T-cell (primary cell): ENCODE data around the gene PITX3. TPM values are rescaled to one million over a fixed set of nuclear protein-coding genes. Genes with fewer than 3 reads are reported as not detected.

Source experiments
- ATAC-seq, 4 experiments: fragments of 200-7000 bp in 3 of 4; fragments of 150-1000 bp in 1 of 4; cut with Tn5 transposase; replicated peaks in 1 of 4; 1 replicate in 3 of 4; 2 replicates in 1 of 4; pipeline ENCODE4 v1.10.0; 2021; ENCODE audit warnings: moderate library complexity in 3 of 4, mild to moderate bottlenecking in 2 of 4, moderate number of reproducible peaks in 1 of 4
- CTCF ChIA-PET, 2 donors: fragments of 300-600 bp; sonication (Branson Sonifier 250); formaldehyde crosslinking; loops; one replicate each; lab custom pipeline; 2022; ENCODE audit warnings: antibody characterized with exemption in 2 of 2; lab: Charles Lee
- POLR2A ChIA-PET, 2 donors: fragments of 300-600 bp; sonication (Branson Sonifier 250); formaldehyde crosslinking; loops; one replicate each; lab custom pipeline; 2022; ENCODE audit warnings: antibody characterized with exemption in 2 of 2; lab: Charles Lee
- DNase-seq, 35 experiments: peaks; one replicate each; pipeline versions ENCODE4 v3.0.0 to v3.0.0-alpha.2; 2013 to 2023
- H3K27ac ChIP-seq: one replicate; pipeline ENCODE4 v1.5.1; 2013; ENCODE audit warnings: low read length
- H3K27me3 ChIP-seq, 2 experiments: replicated peaks in 1 of 2; 1 replicate in 1 of 2; 2 replicates in 1 of 2; pipeline versions ENCODE4 v1.6.1 to v1.7.0; 2013; ENCODE audit warnings: low read length in 1 of 2, mixed read lengths in 1 of 2; ENCODE audit not compliant: control insufficient read depth in 2 of 2, insufficient read depth in 2 of 2; ENCODE audit errors: extremely low read depth in 1 of 2
- H3K36me3 ChIP-seq, 2 donors: 1 replicate in 1 of 2; 2 replicates in 1 of 2; pipeline versions ENCODE4 v1.6.1 to v1.7.0; 2013; ENCODE audit warnings: low read length in 1 of 2; ENCODE audit not compliant: control insufficient read depth in 2 of 2, insufficient read depth in 1 of 2; ENCODE audit errors: extremely low read depth in 1 of 2
- H3K4me1 ChIP-seq, 2 experiments: 1 replicate in 1 of 2; 2 replicates in 1 of 2; pipeline versions ENCODE4 v1.6.1 to v1.7.0; 2013; ENCODE audit warnings: low read length in 2 of 2, mixed read lengths in 1 of 2; ENCODE audit not compliant: insufficient read depth in 2 of 2, control insufficient read depth in 1 of 2; ENCODE audit errors: extremely low read depth in 1 of 2
- H3K4me3 ChIP-seq, 2 donors: 1 replicate in 1 of 2; 2 replicates in 1 of 2; pipeline versions ENCODE4 v1.5.1 to v1.7.0; 2013; ENCODE audit warnings: mild to moderate bottlenecking in 2 of 2, low read length in 1 of 2, moderate library complexity in 1 of 2; ENCODE audit not compliant: control insufficient read depth in 1 of 2; ENCODE audit errors: extremely low read depth in 1 of 2
- H3K9me3 ChIP-seq: 2 replicates; pipeline ENCODE4 v1.7.0; 2013
- H3K27ac Mint-ChIP-seq, 2 donors: one replicate each; pipeline ENCODE4 v1.8.0; 2020 to 2021; ENCODE audit warnings: mild to moderate bottlenecking in 2 of 2, mixed read lengths in 2 of 2
- H3K27me3 Mint-ChIP-seq, 2 donors: one replicate each; pipeline ENCODE4 v1.8.0; 2021 to 2022; ENCODE audit warnings: mixed read lengths in 2 of 2
- H3K36me3 Mint-ChIP-seq: one replicate; pipeline ENCODE4 v1.8.0; 2021; ENCODE audit warnings: mixed read lengths
- H3K4me1 Mint-ChIP-seq, 3 donors: one replicate each; pipeline ENCODE4 v1.8.0; 2020 to 2022; ENCODE audit warnings: mixed read lengths in 3 of 3, mild to moderate bottlenecking in 1 of 3
- H3K4me3 Mint-ChIP-seq, 3 donors: one replicate each; pipeline ENCODE4 v1.8.0; 2020 to 2022; ENCODE audit warnings: mild to moderate bottlenecking in 3 of 3, mixed read lengths in 3 of 3, moderate library complexity in 3 of 3
- H3K9me3 Mint-ChIP-seq, 3 donors: one replicate each; pipeline ENCODE4 v1.8.0; 2020 to 2022; ENCODE audit warnings: mixed read lengths in 3 of 3
- WGBS: methylation state at CpG from one replicate; pipeline ENCODE4 v1.1.5; 2013; ENCODE audit warnings: missing lambda C conversion rate; ENCODE audit not compliant: insufficient coverage; 5-methylcytosine and 5-hydroxymethylcytosine counted together
- total RNA-seq, 35 experiments: library from RNA in 6 of 35; stranded (reverse) in 6 of 35; fragments of 120-200 nt in 1 of 35; gene quantifications; one replicate each; pipeline versions ENCODE4 v1.2.1 to v1.2.4 and lab custom pipeline; 2013 to 2026

Gene PITX3
- total RNA-seq, 5 donors from 2014 or later (not counting 1 experiment from before 2014, with no cell fraction given), result not detected

DNA sequence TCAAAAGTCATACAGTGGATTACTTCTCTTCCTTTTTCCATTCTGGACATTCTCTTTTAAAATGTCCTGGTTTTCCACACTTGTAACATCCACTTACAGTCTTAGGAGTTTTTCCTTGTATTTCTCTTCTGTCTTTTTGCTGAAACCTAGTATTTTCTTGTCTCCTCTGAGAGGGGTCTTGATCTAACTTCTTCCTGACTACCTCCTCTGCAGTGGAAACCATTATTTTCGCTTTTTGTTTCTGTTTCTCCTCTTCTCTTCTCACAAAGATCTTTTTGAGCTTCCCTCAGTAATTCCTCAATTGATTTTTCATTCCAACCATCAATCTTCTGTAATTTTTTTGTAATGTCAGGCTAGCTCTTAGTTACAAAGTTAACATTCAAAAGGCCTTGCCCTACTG is 38.9 kb downstream of the PITX3 start:
- ATAC-seq (no peak), DNase-seq (no peak)
- ChIA-PET CTCF (no interaction called here), POLR2A (no interaction called here)
- Histone ChIP-seq H3K36me3 (no peaks in the 10 kb centered on the region), H3K27ac (no peak overlapping the region), H3K27me3 (peaks cover 0 to 11% of the 10 kb centered on the region in 2 experiments), H3K4me3 (no peak overlapping the region), H3K9me3 (no peaks in the 10 kb centered on the region), H3K4me1 (no peaks in the 10 kb centered on the region)
- Mint-ChIP-seq H3K27ac (no peak overlapping the region), H3K9me3 (peaks cover 0 to 7% (median 2%) of the 10 kb centered on the region in 3 donors), H3K4me3 (no peak overlapping the region), H3K36me3 (no peaks in the 10 kb centered on the region), H3K27me3 (peaks cover 13 to 14% of the 10 kb centered on the region in 2 donors), H3K4me1 (no peaks in the 10 kb centered on the region)
- WGBS, result no CpG with 5 or more reads among the region's 1 CpG

DNA sequence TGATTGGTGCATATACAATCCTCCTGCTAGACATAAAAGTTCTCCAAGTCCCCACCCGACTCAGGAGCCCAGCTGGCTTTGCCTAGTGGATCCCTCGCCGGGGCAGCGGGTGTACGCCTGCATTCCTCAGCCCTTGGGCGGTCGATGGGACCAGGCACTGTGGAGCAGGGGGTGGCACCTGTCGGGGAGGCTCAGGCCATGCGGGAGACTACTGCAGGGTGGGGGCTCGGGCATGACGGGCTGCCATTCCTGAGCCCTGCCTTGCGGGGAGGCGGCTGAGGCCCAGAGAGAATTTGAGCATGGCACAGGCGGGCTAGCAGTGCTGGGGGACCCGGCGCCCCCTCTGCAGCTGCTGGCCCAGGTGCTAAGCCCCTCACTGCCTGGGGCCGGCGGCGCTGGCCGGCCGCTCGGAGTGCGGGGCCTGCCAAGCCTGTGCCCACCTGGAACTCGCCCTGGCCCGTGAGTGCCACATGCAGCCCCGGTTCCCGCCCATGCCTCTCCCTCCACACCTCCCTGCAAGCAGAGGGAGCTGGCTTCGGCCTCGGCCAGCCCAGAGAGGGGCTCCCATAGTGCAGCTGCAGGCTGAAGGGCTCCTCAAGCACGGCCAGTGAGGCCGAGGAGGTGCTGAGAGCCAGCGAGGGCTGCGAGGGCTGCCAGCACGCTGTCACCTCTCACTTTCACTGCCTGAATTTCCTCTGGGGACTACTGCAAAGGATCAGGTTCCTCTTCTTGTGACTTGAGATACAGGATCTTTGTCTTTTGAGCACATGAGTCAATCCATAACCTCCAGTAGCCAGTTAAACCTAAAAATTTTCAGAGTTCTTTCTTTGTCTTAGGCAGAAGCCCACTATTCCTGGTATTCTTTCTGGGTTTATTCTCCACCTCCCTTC is 40.3 kb downstream of the PITX3 start:
- Histone ChIP-seq H3K27ac (no peak overlapping the region), H3K36me3 (no peaks in the 10 kb centered on the region), H3K27me3 (peaks cover 2 to 9% of the 10 kb centered on the region in 2 experiments), H3K4me3 (no peak overlapping the region), H3K4me1 (no peaks in the 10 kb centered on the region), H3K9me3 (no peaks in the 10 kb centered on the region)
- Mint-ChIP-seq H3K27ac (no peak overlapping the region), H3K27me3 (peaks cover 13 to 14% of the 10 kb centered on the region in 2 donors), H3K4me1 (no peaks in the 10 kb centered on the region), H3K4me3 (no peak overlapping the region), H3K9me3 (peaks cover 0 to 7% (median 2%) of the 10 kb centered on the region in 3 donors), H3K36me3 (no peaks in the 10 kb centered on the region)
- no peak for ATAC-seq
- ChIA-PET CTCF (no interaction called here), POLR2A (interaction anchor here in 1 of 2 donors (0.6 kb wide), 1 partner anchor 57 kb away, joined by 9 read pairs; no protein-coding TSS in a partner anchor)
- no peak for DNase-seq
- 89% methylated on average over 31 of the region's 34 CpGs for WGBS

DNA sequence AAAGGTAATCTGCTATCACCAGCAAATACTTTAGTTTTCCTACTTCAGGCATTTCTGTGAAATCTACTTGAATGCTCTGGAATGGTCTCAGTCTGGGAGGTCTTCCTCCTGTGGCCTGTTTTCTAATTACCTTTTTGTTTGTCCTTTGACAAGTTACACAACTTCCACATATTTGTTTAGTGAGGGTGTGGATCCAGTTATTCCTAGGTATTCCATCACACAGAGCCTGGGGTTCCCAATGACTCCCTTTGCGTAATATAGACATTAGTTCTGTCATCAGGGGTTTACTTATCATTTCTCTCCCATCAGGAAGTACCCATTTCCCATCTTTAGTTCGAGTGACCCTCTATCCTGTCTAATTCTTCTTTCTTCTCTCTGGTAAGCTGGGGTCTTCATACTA is 43.3 kb downstream of the PITX3 start:
- no peaks in the 10 kb centered on the region for H3K9me3 ChIP-seq
- Mint-ChIP-seq H3K4me1 (no peaks in the 10 kb centered on the region), H3K27ac (no peak overlapping the region), H3K27me3 (peaks cover 13 to 14% of the 10 kb centered on the region in 2 donors), H3K36me3 (no peaks in the 10 kb centered on the region), H3K9me3 (no peaks in the 10 kb centered on the region), H3K4me3 (no peak overlapping the region)
- H3K36me3 ChIP-seq, result no peaks in the 10 kb centered on the region
- CTCF ChIA-PET, result no interaction called here
- no peaks in the 10 kb centered on the region for H3K4me1 ChIP-seq
- no peak overlapping the region for H3K4me3 ChIP-seq
- no peak for ATAC-seq
- H3K27ac ChIP-seq, result no peak overlapping the region
- WGBS, result no CpG with 5 or more reads among the region's 2 CpGs
- DNase-seq, result no peak
- POLR2A ChIA-PET, result no interaction called here
- H3K27me3 ChIP-seq, result peaks cover 2 to 4% of the 10 kb centered on the region in 2 experiments

DNA sequence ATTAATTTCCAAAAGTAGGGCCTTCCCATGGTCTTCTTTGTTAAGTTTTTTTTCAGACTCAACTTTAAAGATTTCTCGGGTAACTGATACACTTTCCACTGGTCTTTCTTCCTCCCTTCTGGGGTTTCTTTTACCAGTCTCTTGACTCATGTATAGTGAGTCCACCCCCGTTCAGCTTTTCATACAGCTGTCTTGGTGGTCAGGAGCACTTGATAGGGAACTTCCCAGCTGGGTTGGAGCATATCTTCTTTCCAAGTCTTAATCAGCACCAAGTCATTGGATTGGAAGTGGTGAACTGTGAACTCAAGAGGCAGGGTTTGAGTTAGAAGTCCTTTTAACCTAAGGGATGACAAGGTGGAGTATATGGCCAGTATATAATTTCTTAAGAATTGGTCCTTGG is 44.4 kb downstream of the PITX3 start:
- H3K4me1 Mint-ChIP-seq, result no peaks in the 10 kb centered on the region
- Histone ChIP-seq H3K27ac (no peak overlapping the region), H3K27me3 (peaks cover 2 to 4% of the 10 kb centered on the region in 2 experiments), H3K9me3 (no peaks in the 10 kb centered on the region), H3K36me3 (no peaks in the 10 kb centered on the region), H3K4me3 (no peak overlapping the region), H3K4me1 (no peaks in the 10 kb centered on the region)
- no peak for ATAC-seq
- whole genome bisulfite sequencing, result 0% methylated on average over 1 of the region's 2 CpGs
- peaks cover 0 to 3% (median 0%) of the 10 kb centered on the region in 3 donors for H3K9me3 Mint-ChIP-seq
- ChIA-PET POLR2A (no interaction called here), CTCF (no interaction called here)
- no peak overlapping the region for H3K4me3 Mint-ChIP-seq
- peaks cover 6% of the 10 kb centered on the region in 2 donors for H3K27me3 Mint-ChIP-seq
- H3K36me3 Mint-ChIP-seq, result no peaks in the 10 kb centered on the region
- no peak for DNase-seq
- H3K27ac Mint-ChIP-seq, result no peak overlapping the region

DNA sequence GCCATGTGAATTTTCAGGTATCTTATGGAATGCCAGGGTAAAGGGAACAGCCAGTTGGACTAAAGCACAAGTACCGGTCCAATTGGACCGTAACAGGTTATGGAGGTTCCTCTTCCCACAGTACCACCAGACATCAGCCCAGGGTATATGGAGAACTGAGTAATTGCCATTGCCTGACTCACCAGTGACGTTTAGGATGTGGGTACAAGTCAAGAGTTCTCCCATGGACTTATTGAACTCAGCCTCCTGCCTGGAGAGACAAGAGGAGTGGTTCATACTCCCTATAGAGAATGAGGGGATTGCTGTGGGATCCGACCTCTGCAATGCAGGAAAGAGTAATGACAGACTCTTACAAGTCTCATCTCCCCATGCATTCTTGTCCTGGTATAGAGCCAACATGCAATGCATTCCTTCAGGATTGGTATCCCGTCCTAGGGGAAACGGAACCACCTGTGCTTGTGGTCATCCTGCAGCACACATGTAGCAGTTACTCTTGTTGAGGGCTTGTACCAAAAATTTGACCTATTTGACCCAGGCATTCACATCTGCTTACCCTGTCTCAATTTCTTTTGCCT is 45.9 kb downstream of the PITX3 start:
- Mint-ChIP-seq H3K36me3 (no peaks in the 10 kb centered on the region), H3K27ac (no peak overlapping the region), H3K27me3 (peaks cover 0 to 4% of the 10 kb centered on the region in 2 donors), H3K9me3 (peaks cover 0 to 8% (median 0%) of the 10 kb centered on the region in 3 donors), H3K4me1 (no peaks in the 10 kb centered on the region), H3K4me3 (no peak overlapping the region)
- Histone ChIP-seq H3K36me3 (no peaks in the 10 kb centered on the region), H3K4me1 (no peaks in the 10 kb centered on the region), H3K4me3 (no peak overlapping the region), H3K9me3 (no peaks in the 10 kb centered on the region), H3K27me3 (peaks cover 0 to 2% of the 10 kb centered on the region in 2 experiments), H3K27ac (no peak overlapping the region)
- ChIA-PET CTCF (interaction anchor here in 1 of 2 donors (0.7 kb wide), 1 partner anchor 489 kb away, joined by 6 read pairs; no protein-coding TSS in a partner anchor), POLR2A (no interaction called here)
- 71% methylated on average over 2 of the region's 6 CpGs for whole genome bisulfite sequencing
- no peak for DNase-seq
- ATAC-seq, result no peak

DNA sequence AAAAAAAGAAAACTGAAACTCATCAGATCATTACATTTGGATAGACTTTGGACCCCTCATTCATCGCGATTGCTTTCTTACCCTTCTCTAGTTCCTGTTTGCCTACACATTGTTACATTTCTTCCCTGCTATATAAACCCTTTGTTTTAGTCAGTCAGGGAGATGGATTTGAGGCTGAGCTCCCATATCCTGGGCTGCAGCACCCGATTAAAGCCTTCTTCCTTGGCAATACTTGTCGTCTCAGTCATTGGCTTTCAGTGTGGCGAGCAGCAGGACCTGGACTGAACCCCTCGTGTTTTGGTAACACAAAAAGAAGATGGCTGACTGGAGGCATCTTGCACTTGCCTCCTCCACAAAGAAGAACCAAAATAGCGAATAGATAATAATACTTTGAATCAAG is 49.4 kb downstream of the PITX3 start:
- Histone ChIP-seq H3K4me3 (no peak overlapping the region), H3K36me3 (no peaks in the 10 kb centered on the region), H3K9me3 (no peaks in the 10 kb centered on the region), H3K4me1 (peaks cover 0 to 15% of the 10 kb centered on the region in 2 experiments), H3K27ac (no peak overlapping the region), H3K27me3 (peaks cover 0 to under 1% of the 10 kb centered on the region in 2 experiments)
- Mint-ChIP-seq H3K9me3 (peaks cover 0 to 8% (median 0%) of the 10 kb centered on the region in 3 donors), H3K27ac (no peak overlapping the region), H3K27me3 (no peaks in the 10 kb centered on the region), H3K36me3 (no peaks in the 10 kb centered on the region), H3K4me1 (peaks cover 16 to 17% (median 16%) of the 10 kb centered on the region in 3 donors), H3K4me3 (no peak overlapping the region)
- ChIA-PET POLR2A (no interaction called here), CTCF (no interaction called here)
- 93% methylated on average over 3 of the region's 7 CpGs for WGBS
- DNase-seq, result no peak
- ATAC-seq, result no peak
